ENCODE data around the gene RHOXF2B.

- TF ChIP-seq CTCF (IDR thresholded peaks at IDR 0.05; ENCODE audit: insufficient read depth, low read depth, low read length) (no peak), EZH2 (IDR thresholded peaks at IDR 0.05; ENCODE audit: insufficient read depth, low read length) (no peak)
Observed at GRCh38 chrX:120115438-120115963, 38.0 kb upstream of the RHOXF2B start, which contains the start of gene RHOXF1.

Data from astrocyte (in vitro differentiated cells and primary cell).